Choroid plexus epithelial cell (primary cell): ENCODE data around the gene PRPS1.

Experiments used
- DNase-seq: peaks from one replicate; pipeline ENCODE4 v3.0.0-alpha.2; 2010; ENCODE audit warnings: low read depth
- H3K4me3 ChIP-seq: 2 replicates; pipeline ENCODE4 v1.5.1; 2011; ENCODE audit warnings: low read depth, mild to moderate bottlenecking, control low read depth, low read length, moderate library complexity
- TF ChIP-seq, protein P1 (sequence below): conservative IDR thresholded peaks from 2 replicates; pipeline ENCODE4 v1.5.1; 2011; ENCODE audit warnings: low read depth, mild to moderate bottlenecking, control low read depth, inconsistent platforms, low read length, moderate library complexity

Gene PRPS1

DNA sequence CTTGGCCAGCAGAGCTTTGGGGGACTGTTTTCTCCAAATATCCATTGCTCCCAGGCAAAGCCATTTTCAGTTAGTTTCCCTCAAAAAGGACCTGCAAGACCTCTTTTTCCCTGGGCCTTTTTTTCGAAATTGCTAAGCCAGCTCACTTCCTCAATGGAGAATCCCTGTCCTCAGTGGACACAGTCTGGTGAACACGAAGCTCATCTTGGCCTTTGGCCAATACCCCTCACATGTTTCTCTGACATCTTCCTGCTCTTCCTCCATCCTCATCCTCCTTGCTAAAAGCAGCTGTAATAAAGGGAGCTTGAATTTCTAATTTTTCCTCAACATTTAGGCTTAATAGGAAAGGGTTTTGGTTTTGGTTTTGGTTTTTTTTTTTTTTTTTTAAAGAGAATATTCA lies 17.6 kb upstream of the PRPS1 start:
- no peak overlapping the region for H3K4me3 ChIP-seq
- DNase-seq, result no peak
- TF ChIP-seq, protein P1, sequence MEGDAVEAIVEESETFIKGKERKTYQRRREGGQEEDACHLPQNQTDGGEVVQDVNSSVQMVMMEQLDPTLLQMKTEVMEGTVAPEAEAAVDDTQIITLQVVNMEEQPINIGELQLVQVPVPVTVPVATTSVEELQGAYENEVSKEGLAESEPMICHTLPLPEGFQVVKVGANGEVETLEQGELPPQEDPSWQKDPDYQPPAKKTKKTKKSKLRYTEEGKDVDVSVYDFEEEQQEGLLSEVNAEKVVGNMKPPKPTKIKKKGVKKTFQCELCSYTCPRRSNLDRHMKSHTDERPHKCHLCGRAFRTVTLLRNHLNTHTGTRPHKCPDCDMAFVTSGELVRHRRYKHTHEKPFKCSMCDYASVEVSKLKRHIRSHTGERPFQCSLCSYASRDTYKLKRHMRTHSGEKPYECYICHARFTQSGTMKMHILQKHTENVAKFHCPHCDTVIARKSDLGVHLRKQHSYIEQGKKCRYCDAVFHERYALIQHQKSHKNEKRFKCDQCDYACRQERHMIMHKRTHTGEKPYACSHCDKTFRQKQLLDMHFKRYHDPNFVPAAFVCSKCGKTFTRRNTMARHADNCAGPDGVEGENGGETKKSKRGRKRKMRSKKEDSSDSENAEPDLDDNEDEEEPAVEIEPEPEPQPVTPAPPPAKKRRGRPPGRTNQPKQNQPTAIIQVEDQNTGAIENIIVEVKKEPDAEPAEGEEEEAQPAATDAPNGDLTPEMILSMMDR, result no peak

DNA sequence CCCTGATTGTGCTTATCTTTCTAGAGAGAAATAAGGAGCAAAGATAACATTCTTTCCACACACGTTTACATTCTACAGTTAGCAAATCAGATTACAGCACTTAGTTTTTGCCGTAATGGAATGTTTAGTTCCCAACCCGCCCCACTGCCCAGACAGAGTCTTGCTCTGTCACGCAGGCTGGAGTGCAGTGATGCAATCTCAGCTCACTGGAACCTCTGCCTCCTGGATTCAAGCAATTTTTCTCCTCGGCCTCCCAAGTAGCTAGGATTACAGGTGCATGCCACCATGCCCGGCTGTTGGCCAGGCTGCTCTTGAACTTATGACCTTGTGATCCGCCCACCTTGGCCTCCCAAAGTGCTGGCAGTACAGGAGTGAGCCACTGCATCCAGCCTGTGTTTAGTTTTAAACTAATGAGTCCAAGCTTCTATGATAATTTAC lies 8.4 kb upstream of the PRPS1 start:
- no peak for DNase-seq

DNA sequence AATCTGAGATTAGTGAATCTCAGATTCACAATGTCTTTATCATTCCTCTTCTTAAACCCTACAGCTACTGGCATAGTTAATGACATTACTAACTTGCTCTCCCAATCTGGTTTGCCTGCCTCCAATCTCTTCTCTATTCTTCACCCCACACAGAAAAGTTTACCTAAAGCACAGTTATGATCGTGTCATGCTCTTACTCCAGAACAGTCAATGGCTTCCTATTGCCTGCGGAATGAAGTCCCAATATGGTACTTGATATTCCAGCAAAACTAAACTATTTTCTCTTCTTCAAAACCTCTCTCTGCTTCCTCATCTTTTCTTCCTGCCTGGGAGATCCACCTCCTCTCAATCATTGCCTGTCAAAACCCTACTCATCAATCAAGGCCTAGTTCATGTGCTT lies 3.4 kb upstream of the PRPS1 start:
- TF ChIP-seq, protein P1, result no peak
- H3K4me3 ChIP-seq, result no peak overlapping the region
- no peak for DNase-seq

More for the DNA sequence above, 8.4 kb upstream of the PRPS1 start:
- H3K4me3 ChIP-seq, result no peak overlapping the region
- TF ChIP-seq, protein P1, result no peak

DNA sequence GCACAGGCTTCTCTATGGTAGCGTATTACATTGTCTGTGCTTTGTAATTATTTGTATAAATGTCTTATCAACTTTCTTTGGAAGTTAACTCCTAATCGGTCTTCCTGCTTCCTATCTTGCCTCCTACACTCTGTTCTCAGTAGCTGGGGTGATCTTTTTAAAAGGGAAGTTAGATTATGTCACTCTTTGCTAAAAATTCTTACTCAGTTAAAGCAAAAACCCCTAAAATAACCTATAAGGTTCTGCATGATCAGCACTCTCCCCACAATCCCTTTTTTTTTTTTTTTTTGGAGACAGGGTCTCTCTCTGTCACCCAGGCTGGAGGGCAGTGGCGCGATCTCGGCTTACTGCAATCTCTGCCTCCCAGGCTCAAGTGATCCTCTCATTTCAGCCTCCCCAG lies 2.6 kb upstream of the PRPS1 start:
- H3K4me3 ChIP-seq, result no peak overlapping the region
- TF ChIP-seq, protein P1, result no peak
- no peak for DNase-seq

DNA sequence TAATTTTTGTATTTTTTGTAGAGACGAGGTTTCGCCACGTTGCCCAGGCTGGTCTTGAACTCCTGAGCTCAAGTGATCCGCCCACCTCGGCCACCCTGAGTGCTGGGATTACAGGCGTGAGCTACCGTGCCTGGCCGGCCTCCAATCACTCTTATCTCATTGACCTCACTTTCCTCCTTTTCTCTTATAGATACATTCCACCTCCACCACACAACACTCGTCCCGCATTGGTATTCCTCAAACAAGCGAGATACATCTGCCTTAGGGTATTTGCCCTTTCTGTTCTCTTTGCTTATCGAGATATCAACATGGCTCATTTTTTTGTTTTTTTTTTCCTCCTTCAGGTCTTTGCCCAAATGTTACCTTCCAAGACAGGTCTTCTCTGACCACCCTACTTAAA lies 1.8 kb upstream of the PRPS1 start:
- TF ChIP-seq, protein P1, result no peak
- DNase-seq, result no peak
- H3K4me3 ChIP-seq, result no peak overlapping the region

DNA sequence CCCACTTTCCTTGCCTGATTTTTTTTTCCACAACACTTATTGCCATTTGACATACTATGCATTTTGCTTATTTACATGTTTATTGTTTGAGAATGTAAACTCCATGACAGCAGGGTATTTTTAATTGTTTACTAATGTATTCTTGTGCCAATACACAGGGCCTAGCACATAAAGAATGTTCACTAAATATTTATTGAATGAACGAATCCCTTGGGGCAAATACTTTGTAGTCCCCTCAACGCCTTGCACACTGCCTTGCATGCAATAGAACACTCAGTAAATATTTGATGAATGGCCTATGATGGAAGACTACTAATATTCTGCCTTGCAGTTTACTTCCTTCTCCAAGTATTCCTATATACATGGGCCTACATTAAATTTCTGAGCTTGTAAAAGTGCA lies 1.4 kb upstream of the PRPS1 start:
- TF ChIP-seq, protein P1, result no peak
- DNase-seq, result no peak
- H3K4me3 ChIP-seq, result no peak overlapping the region

DNA sequence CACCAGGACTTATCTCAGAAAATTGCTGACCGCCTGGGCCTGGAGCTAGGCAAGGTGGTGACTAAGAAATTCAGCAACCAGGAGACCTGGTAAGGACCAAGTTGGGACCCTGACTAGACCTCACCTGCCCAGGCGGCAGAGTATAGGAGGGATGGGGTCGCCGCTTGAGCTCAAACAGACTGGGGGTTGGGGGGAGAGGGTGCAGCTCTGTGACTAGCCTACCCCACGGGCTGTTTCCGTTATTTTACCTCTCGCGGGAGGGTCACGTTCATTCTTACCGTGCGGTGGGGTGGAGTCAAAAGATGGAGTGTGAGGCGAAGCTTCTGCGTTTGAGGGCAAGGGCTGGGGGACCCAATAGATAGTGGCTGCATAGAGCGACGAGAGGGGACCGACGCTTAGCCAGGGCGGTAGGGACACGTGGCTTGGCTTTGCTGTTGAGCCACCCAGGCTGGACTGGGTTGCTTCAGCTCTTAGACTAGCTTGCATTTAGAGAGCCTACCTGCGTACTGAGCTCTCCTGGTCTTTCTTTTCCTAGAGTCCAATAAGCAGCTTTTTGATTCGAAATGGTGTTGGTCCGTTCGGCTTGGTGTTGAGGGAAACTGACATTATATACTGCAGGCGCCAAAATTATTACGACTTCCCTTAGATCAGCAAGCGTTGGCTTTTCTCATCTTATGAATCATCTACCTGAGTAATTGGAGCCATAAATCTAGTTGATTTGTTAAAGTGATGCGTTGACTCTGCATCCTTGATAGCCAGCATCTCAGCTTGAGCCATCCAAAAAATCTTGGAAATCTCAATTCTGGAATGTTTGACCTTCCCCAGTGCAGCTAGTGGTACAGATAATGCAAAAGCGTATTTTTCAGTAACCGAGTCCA lies 591 bp downstream of the PRPS1 start:
- TF ChIP-seq, protein P1, result no peak
- peak overlapping the region; percentile 74 for H3K4me3 ChIP-seq
- peak; percentile 23 for DNase-seq
